ENCODE measurements around the gene OSGIN1.

- TF ChIP-seq, protein P1, sequence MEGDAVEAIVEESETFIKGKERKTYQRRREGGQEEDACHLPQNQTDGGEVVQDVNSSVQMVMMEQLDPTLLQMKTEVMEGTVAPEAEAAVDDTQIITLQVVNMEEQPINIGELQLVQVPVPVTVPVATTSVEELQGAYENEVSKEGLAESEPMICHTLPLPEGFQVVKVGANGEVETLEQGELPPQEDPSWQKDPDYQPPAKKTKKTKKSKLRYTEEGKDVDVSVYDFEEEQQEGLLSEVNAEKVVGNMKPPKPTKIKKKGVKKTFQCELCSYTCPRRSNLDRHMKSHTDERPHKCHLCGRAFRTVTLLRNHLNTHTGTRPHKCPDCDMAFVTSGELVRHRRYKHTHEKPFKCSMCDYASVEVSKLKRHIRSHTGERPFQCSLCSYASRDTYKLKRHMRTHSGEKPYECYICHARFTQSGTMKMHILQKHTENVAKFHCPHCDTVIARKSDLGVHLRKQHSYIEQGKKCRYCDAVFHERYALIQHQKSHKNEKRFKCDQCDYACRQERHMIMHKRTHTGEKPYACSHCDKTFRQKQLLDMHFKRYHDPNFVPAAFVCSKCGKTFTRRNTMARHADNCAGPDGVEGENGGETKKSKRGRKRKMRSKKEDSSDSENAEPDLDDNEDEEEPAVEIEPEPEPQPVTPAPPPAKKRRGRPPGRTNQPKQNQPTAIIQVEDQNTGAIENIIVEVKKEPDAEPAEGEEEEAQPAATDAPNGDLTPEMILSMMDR (IDR thresholded peaks at IDR 0.05): peak; percentile 47
- no peak for TF ChIP-seq EZH2 (IDR thresholded peaks at IDR 0.05; ENCODE audit: borderline replicate concordance, insufficient read depth, low read depth, low read length, poor library complexity, severe bottlenecking)
Measured at GRCh38 chr16:83953796-83954576, 946 bp downstream of the OSGIN1 start.

All from B cell (primary cell).